Keratinocyte (primary cell): ENCODE measurements around the gene KCNS3. TPM values are rescaled to one million over a fixed set of nuclear protein-coding genes. Genes with fewer than 3 reads are reported as not detected.

Experiments
- DNase-seq: peaks from one replicate; pipeline ENCODE4 v3.0.0-alpha.2; 2011; ENCODE audit warnings: low read depth, missing footprints, low spot score
- FAIRE-seq: peaks from 2 replicates; lab custom pipeline; 2011; peaks lifted over from hg19 to GRCh38; lab: Jason Lieb, UNC
- H2AFZ ChIP-seq: 2 replicates; pipeline ENCODE4 v1.6.0; 2012; ENCODE audit warnings: low read length, control low read depth, inconsistent platforms; ENCODE audit not compliant: control insufficient read depth
- H3K27ac ChIP-seq: 2 replicates; pipeline ENCODE4 v1.5.1; 2011; ENCODE audit warnings: low read length; ENCODE audit not compliant: control insufficient read depth, insufficient read depth
- H3K27me3 ChIP-seq: 3 replicates; pipeline ENCODE4 v1.6.0; 2011; ENCODE audit warnings: low read length; ENCODE audit not compliant: control insufficient read depth, insufficient read depth; ENCODE audit errors: extremely low read depth
- H3K36me3 ChIP-seq, 2 experiments: 2 replicates in 1 of 2; 3 replicates in 1 of 2; pipeline ENCODE4 v1.5.1; 2011; ENCODE audit warnings: low read length in 2 of 2, mild to moderate bottlenecking in 1 of 2; ENCODE audit not compliant: control insufficient read depth in 2 of 2, insufficient read depth in 2 of 2; ENCODE audit errors: extremely low read depth in 1 of 2
- H3K4me1 ChIP-seq: 3 replicates; pipeline ENCODE4 v1.5.1; 2011; ENCODE audit warnings: low read length; ENCODE audit not compliant: control insufficient read depth, insufficient read depth; ENCODE audit errors: extremely low read depth
- H3K4me2 ChIP-seq: 3 replicates; pipeline ENCODE4 v1.6.0; 2011; ENCODE audit warnings: low read depth, low read length; ENCODE audit not compliant: control insufficient read depth, insufficient read depth; ENCODE audit errors: extremely low read depth
- H3K4me3 ChIP-seq, 3 experiments: fragments of 200-600 bp in 1 of 3; sonication (generic) in 1 of 3; 2 replicates in 2 of 3; 3 replicates in 1 of 3; pipeline ENCODE4 v1.5.1; 2011 to 2016; ENCODE audit warnings: low read length in 3 of 3, mild to moderate bottlenecking in 3 of 3, control low read depth in 2 of 3, inconsistent platforms in 1 of 3, low read depth in 1 of 3, mixed read lengths in 1 of 3, mixed run types in 1 of 3, moderate library complexity in 1 of 3; ENCODE audit not compliant: control insufficient read depth in 2 of 3, insufficient read depth in 2 of 3; ENCODE audit errors: extremely low read depth in 1 of 3
- H3K79me2 ChIP-seq: 2 replicates; pipeline ENCODE4 v1.6.0; 2012; ENCODE audit warnings: low read length; ENCODE audit not compliant: control insufficient read depth, insufficient read depth
- H3K9ac ChIP-seq: 3 replicates; pipeline ENCODE4 v1.6.0; 2011; ENCODE audit warnings: low read length; ENCODE audit not compliant: control insufficient read depth, insufficient read depth; ENCODE audit errors: extremely low read depth
- H3K9me1 ChIP-seq: 3 replicates; pipeline ENCODE4 v1.6.0; 2011; ENCODE audit warnings: low read length; ENCODE audit not compliant: control insufficient read depth, insufficient read depth; ENCODE audit errors: extremely low read depth
- H3K9me3 ChIP-seq: 2 replicates; pipeline ENCODE4 v1.5.1; 2012; ENCODE audit warnings: low read depth, low read length; ENCODE audit not compliant: control insufficient read depth
- H4K20me1 ChIP-seq: 3 replicates; pipeline ENCODE4 v1.6.0; 2011; ENCODE audit warnings: low read length; ENCODE audit not compliant: control insufficient read depth, insufficient read depth; ENCODE audit errors: extremely low read depth
- CTCF ChIP-seq, 3 experiments: IDR thresholded peaks in 1 of 3; conservative IDR thresholded peaks in 1 of 3; optimal IDR thresholded peaks in 1 of 3; 2 replicates in 2 of 3; 3 replicates in 1 of 3; pipeline versions ENCODE3 to v1.5.1; 2011; ENCODE audit warnings: low read length in 3 of 3, mild to moderate bottlenecking in 3 of 3, moderate library complexity in 2 of 3, control low read depth in 1 of 3, inconsistent platforms in 1 of 3; ENCODE audit not compliant: insufficient read depth in 2 of 3; ENCODE audit errors: extremely low read depth in 1 of 3
- EZH2 ChIP-seq: IDR thresholded peaks from one replicate; pipeline ENCODE4 v1.6.1; 2012; ENCODE audit warnings: inconsistent platforms, mild to moderate bottlenecking, low read length, moderate library complexity
- dilution Hi-C: fragments of 300-500 bp; cut with MboI; formaldehyde crosslinking; loops from one replicate; pipeline ENCODE4 v1.7.0; 2020; ENCODE audit warnings: low sequenced_read_pairs; ENCODE audit not compliant: extremely low pct_ligation_motif_present
- polyA plus RNA-seq, 5 experiments: library from polyadenylated mRNA; depleted of rRNA in 3 of 5; stranded (reverse) in 3 of 5; stranded (forward) in 1 of 5; unstranded in 1 of 5; fragments of >200 nt; gene quantifications; 1 replicate in 1 of 5; 2 replicates in 3 of 5; 3 replicates in 1 of 5; pipeline versions ENCODE4 v1.2.1 to v1.2.3, GENCODE V29; 2011 to 2012; ENCODE audit warnings: missing spikeins in 2 of 5, low read depth in 1 of 5, low replicate concordance in 1 of 5

The KCNS3 gene
- polyA plus RNA-seq, 1 donor (not counting 4 experiments of a cell fraction or from before 2014, with no cell fraction given), result 7.3 TPM

GRCh38 chr2:17981936-17982335 lies 103.5 kb downstream of the KCNS3 start:
- Histone ChIP-seq H3K4me3 (no peak overlapping the region), H2AFZ (no peak overlapping the region), H3K27me3 (no peaks in the 10 kb centered on the region), H4K20me1 (no peaks in the 10 kb centered on the region), H3K4me2 (no peak overlapping the region), H3K9ac (no peak overlapping the region), H3K9me3 (no peaks in the 10 kb centered on the region), H3K4me1 (no peaks in the 10 kb centered on the region), H3K79me2 (no peaks in the 10 kb centered on the region), H3K36me3 (no peaks in the 10 kb centered on the region), H3K9me1 (no peaks in the 10 kb centered on the region), H3K27ac (no peak overlapping the region)
- no peak for FAIRE-seq
- TF ChIP-seq CTCF (optimal IDR thresholded peaks at IDR 0.05 in 1 of 3, IDR thresholded peaks at IDR 0.05 in 1 of 3, conservative IDR thresholded peaks at IDR 0.05 in 1 of 3; ENCODE audit: extremely low read depth in 1 of 3, insufficient read depth in 2 of 3, low read length in 3 of 3), result no peak
- no peak for TF ChIP-seq EZH2
- dilution Hi-C loops, result no loop called here
- no peak for DNase-seq

Other genes starting within 250 kb of the KCNS3 start
- gene SMC6, start 124.9 kb upstream of the KCNS3 start, polyA plus RNA-seq, result 12.3 to 24.4 TPM (median 14.5 TPM) in 3 replicates
- gene GEN1, start 124.5 kb upstream of the KCNS3 start, polyA plus RNA-seq, result 8.7 to 17.2 TPM (median 9.9 TPM) in 3 replicates
- gene MSGN1, start 62.2 kb upstream of the KCNS3 start, polyA plus RNA-seq, result 0.22 TPM in 1 of 3 replicates, not detected in the others